CD4-positive, alpha-beta T cell (primary cell): ENCODE data around the gene NRDC. TPM values are rescaled to one million over a fixed set of nuclear protein-coding genes. Genes with fewer than 3 reads are reported as not detected.

Experiments used
- ATAC-seq: fragments of 200-7000 bp; cut with Tn5 transposase; one replicate; pipeline ENCODE4 v1.10.0; 2022; ENCODE audit warnings: mild to moderate bottlenecking; ENCODE audit not compliant: poor library complexity
- CTCF ChIA-PET: fragments of 350-600 bp; sonication (Branson Sonifier 250); formaldehyde crosslinking; loops from one replicate; lab custom pipeline; 2021; ENCODE audit warnings: antibody characterized with exemption, inconsistent platforms; lab: Charles Lee
- POLR2A ChIA-PET: fragments of 350-600 bp; sonication (Branson Sonifier 250); formaldehyde crosslinking; loops from one replicate; lab custom pipeline; 2021; ENCODE audit warnings: antibody characterized with exemption, inconsistent platforms; lab: Charles Lee
- DNase-seq, 14 experiments: peaks; one replicate each; pipeline ENCODE4 v3.0.0-alpha.2; 2013 to 2020; ENCODE audit warnings: mixed read lengths in 2 of 14
- H3K27ac ChIP-seq, 2 donors: one replicate each; pipeline versions ENCODE4 v1.5.1 to v1.7.0; 2013; ENCODE audit warnings: low read length in 2 of 2, low read depth in 1 of 2, mild to moderate bottlenecking in 1 of 2
- H3K27me3 ChIP-seq, 2 experiments: 1 replicate in 1 of 2; 2 replicates in 1 of 2; pipeline versions ENCODE4 v1.6.1 to v1.7.0; 2013; ENCODE audit warnings: low read length in 2 of 2, control low read depth in 1 of 2, mild to moderate bottlenecking in 1 of 2, moderate library complexity in 1 of 2; ENCODE audit not compliant: insufficient read depth in 2 of 2, control insufficient read depth in 1 of 2
- H3K36me3 ChIP-seq: one replicate; pipeline ENCODE4 v1.6.1; 2013; ENCODE audit warnings: low read length, control low read depth; ENCODE audit not compliant: insufficient read depth
- H3K4me1 ChIP-seq: one replicate; pipeline ENCODE4 v1.6.1; 2013; ENCODE audit warnings: low read length, control low read depth; ENCODE audit not compliant: insufficient read depth
- H3K4me3 ChIP-seq: one replicate; pipeline ENCODE4 v1.5.1; 2013; ENCODE audit warnings: mild to moderate bottlenecking, low read length, moderate library complexity
- H3K9me3 ChIP-seq, 2 experiments: 1 replicate in 1 of 2; 2 replicates in 1 of 2; pipeline versions ENCODE4 v1.6.1 to v1.7.0; 2013; ENCODE audit warnings: low read length in 2 of 2, mild to moderate bottlenecking in 2 of 2, control low read depth in 1 of 2, moderate library complexity in 1 of 2; ENCODE audit not compliant: control insufficient read depth in 1 of 2, insufficient read depth in 1 of 2
- H3K27ac Mint-ChIP-seq: one replicate; pipeline ENCODE4 v1.8.0; 2020; ENCODE audit warnings: mixed read lengths
- H3K27me3 Mint-ChIP-seq: one replicate; pipeline ENCODE4 v1.8.0; 2021; ENCODE audit warnings: mixed read lengths
- H3K36me3 Mint-ChIP-seq: one replicate; pipeline ENCODE4 v1.8.0; 2021; ENCODE audit warnings: low read depth, mixed read lengths
- H3K4me1 Mint-ChIP-seq: one replicate; pipeline ENCODE4 v1.8.0; 2021; ENCODE audit warnings: low read depth, mixed read lengths
- H3K4me3 Mint-ChIP-seq: one replicate; pipeline ENCODE4 v1.8.0; 2020; ENCODE audit warnings: mild to moderate bottlenecking, mixed read lengths
- H3K9me3 Mint-ChIP-seq: one replicate; pipeline ENCODE4 v1.8.0; 2020; ENCODE audit warnings: mixed read lengths
- CTCF ChIP-seq: fragments of 200-600 bp; IDR thresholded peaks from one replicate; pipeline ENCODE4 v1.8.0; 2022; ENCODE audit warnings: antibody characterized with exemption, mild to moderate bottlenecking
- intact Hi-C, 2 experiments: fragments of 100-400 bp; cut with DNase I in 1 of 2; cut with micrococcal nuclease in 1 of 2; formaldehyde crosslinking; loops; one replicate each; pipeline versions ENCODE4 v1.15.1 to v1.9.0; 2023 to 2025; cut with DNase I, micrococcal nuclease
- total RNA-seq, 174 experiments: library from RNA in 2 of 174; stranded (reverse) in 2 of 174; gene quantifications; one replicate each; pipeline ENCODE4 v1.2.3 and lab custom pipeline; 2021 to 2026

Gene NRDC
- total RNA-seq, 2 experiments from 2014 or later = 59.0 to 62.4 TPM

DNA sequence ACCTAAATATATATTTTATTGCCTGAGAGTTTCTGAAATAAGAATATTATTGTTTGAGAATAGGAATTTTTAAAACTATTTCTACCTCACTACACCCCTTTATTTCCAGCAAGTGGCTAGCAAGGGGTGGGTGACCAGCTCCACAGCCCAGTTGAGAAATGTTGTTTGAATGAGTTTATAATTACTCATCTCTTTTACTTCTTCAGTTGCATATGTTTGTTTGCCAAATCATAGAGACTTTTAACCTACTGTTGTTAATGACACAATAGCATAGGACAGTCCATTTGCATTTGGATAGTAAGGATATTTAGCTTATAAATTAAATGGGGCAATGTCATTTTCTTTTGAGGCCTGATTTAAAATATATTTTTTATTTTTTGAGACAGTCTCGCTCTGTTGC is 127.8 kb downstream of the NRDC start:
- Histone ChIP-seq H3K9me3 (no peaks in the 10 kb centered on the region), H3K4me3 (no peak overlapping the region), H3K27ac (no peak overlapping the region), H3K36me3 (peaks cover 26% of the 10 kb centered on the region), H3K27me3 (no peaks in the 10 kb centered on the region), H3K4me1 (no peaks in the 10 kb centered on the region)
- no peaks in the 10 kb centered on the region for H3K27me3 Mint-ChIP-seq
- H3K4me3 Mint-ChIP-seq = no peak overlapping the region
- H3K4me1 Mint-ChIP-seq = no peaks in the 10 kb centered on the region
- H3K36me3 Mint-ChIP-seq = peaks cover 72% of the 10 kb centered on the region
- CTCF ChIA-PET = no interaction called here
- intact Hi-C loops = no loop called here
- peaks cover 2% of the 10 kb centered on the region for H3K9me3 Mint-ChIP-seq
- POLR2A ChIA-PET = no interaction called here
- no peak for ATAC-seq
- TF ChIP-seq CTCF = no peak
- no peak overlapping the region for H3K27ac Mint-ChIP-seq
- no peak for DNase-seq

DNA sequence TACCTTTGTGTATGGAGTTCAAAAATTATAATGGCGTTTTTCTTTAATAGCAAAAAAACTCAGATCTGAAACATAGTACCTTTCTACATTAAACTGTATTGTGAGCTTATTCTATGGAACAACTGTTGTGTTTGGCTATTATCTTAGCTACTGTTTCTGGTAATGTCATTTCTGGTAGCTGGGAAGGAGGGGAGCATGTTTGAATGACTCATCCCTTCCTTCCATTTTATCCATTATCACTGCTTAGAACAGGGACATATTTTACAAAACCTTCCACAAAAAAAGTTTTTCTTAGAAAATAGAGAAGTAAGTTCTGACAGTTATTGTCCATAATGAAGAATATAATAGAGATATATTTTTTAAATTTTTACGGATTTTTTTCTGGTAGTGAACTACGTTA is 128.3 kb downstream of the NRDC start:
- intact Hi-C loops = no loop called here
- POLR2A ChIA-PET = no interaction called here
- no peak for ATAC-seq
- no peaks in the 10 kb centered on the region for H3K4me1 Mint-ChIP-seq
- no peak for DNase-seq
- peaks cover 68% of the 10 kb centered on the region for H3K36me3 Mint-ChIP-seq
- Histone ChIP-seq H3K27me3 (no peaks in the 10 kb centered on the region), H3K36me3 (peaks cover 26% of the 10 kb centered on the region), H3K4me3 (no peak overlapping the region), H3K27ac (no peak overlapping the region), H3K9me3 (no peaks in the 10 kb centered on the region), H3K4me1 (no peaks in the 10 kb centered on the region)
- TF ChIP-seq CTCF = no peak
- CTCF ChIA-PET = no interaction called here
- H3K4me3 Mint-ChIP-seq = no peak overlapping the region
- H3K9me3 Mint-ChIP-seq = peaks cover 2% of the 10 kb centered on the region
- no peak overlapping the region for H3K27ac Mint-ChIP-seq
- H3K27me3 Mint-ChIP-seq = no peaks in the 10 kb centered on the region

DNA sequence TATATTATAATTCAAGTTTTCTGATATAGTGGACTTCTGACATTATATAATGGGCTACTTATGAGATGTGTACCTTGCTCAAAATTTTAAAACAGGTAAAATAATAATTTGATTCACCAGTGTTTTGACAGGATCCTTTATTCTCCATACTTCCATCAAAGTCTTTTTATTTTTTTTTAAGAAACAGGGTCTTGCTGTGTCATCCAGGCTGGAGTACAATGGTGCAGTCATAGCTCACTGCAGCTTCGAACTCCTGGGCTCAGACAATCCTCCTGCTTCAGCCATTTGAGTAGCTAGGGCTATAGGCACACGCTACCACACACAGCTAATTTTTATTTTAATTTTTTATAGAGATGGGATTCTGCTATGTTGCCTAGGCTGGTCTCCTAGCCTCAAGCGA is 129.4 kb downstream of the NRDC start:
- Mint-ChIP-seq H3K36me3 (peaks cover 64% of the 10 kb centered on the region), H3K27ac (no peak overlapping the region), H3K4me1 (peaks cover 5% of the 10 kb centered on the region), H3K9me3 (peaks cover 2% of the 10 kb centered on the region), H3K4me3 (no peak overlapping the region), H3K27me3 (no peaks in the 10 kb centered on the region)
- ATAC-seq (no peak), DNase-seq (no peak)
- ChIA-PET POLR2A (no interaction called here), CTCF (no interaction called here)
- Histone ChIP-seq H3K36me3 (peaks cover 26% of the 10 kb centered on the region), H3K27ac (no peak overlapping the region), H3K4me1 (no peaks in the 10 kb centered on the region), H3K4me3 (no peak overlapping the region), H3K27me3 (no peaks in the 10 kb centered on the region), H3K9me3 (no peaks in the 10 kb centered on the region)
- intact Hi-C loops = no loop called here
- no peak for TF ChIP-seq CTCF
